SU-DHL-6 (cell line): ENCODE measurements around the gene ZNRF1.

Experiments
- H2AFZ ChIP-seq: fragments of 200-600 bp; sonication (generic); 2 replicates; pipeline ENCODE4 v1.6.1; 2014; ENCODE audit warnings: low read depth, mild to moderate bottlenecking, moderate library complexity, mixed read lengths, antibody characterized with exemption, low read length; ENCODE audit not compliant: severe bottlenecking
- H3F3A ChIP-seq: fragments of 200-600 bp; shearing (Covaris generic); 2 replicates; pipeline ENCODE4 v1.6.0; 2016; ENCODE audit warnings: antibody characterized with exemption, mild to moderate bottlenecking; ENCODE audit not compliant: insufficient read depth
- H3K27ac ChIP-seq: fragments of 200-600 bp; sonication (generic); 2 replicates; pipeline ENCODE4 v1.5.1; 2016; ENCODE audit warnings: low read depth, mild to moderate bottlenecking, low read length, moderate library complexity, mixed read lengths
- H3K27me3 ChIP-seq: fragments of 200-600 bp; sonication (generic), shearing (Covaris generic); 2 replicates; pipeline ENCODE4 v1.6.0; 2014; ENCODE audit warnings: mild to moderate bottlenecking, low read length
- H3K36me3 ChIP-seq: fragments of 200-600 bp; sonication (generic); 2 replicates; pipeline ENCODE4 v1.6.1; 2014; ENCODE audit warnings: mild to moderate bottlenecking, low read length, mixed read lengths
- H3K4me2 ChIP-seq: fragments of 300-600, 200-600 bp; shearing (Covaris generic), sonication (generic); 2 replicates; pipeline ENCODE4 v1.6.0; 2014; ENCODE audit warnings: low read length, low read depth, mild to moderate bottlenecking; ENCODE audit not compliant: poor library complexity, severe bottlenecking
- H3K4me3 ChIP-seq: fragments of 200-600 bp; sonication (generic); 2 replicates; pipeline ENCODE4 v1.5.1; 2014; ENCODE audit warnings: antibody characterized with exemption, low read length, mild to moderate bottlenecking, mixed read lengths; ENCODE audit not compliant: insufficient read depth, poor library complexity, severe bottlenecking
- H3K79me2 ChIP-seq: fragments of 200-600 bp; sonication (generic); 2 replicates; pipeline ENCODE4 v1.6.1; 2014; ENCODE audit warnings: mild to moderate bottlenecking, low read length, moderate library complexity; ENCODE audit not compliant: insufficient read depth
- H3K9ac ChIP-seq: fragments of 200-600 bp; sonication (generic); 2 replicates; pipeline ENCODE4 v1.7.0; 2014; ENCODE audit warnings: mild to moderate bottlenecking, low read length
- H3K9me2 ChIP-seq: fragments of 200-600 bp; sonication (generic); replicated peaks from 2 replicates; pipeline ENCODE4 v1.6.1; 2014; ENCODE audit warnings: low read length; ENCODE audit not compliant: insufficient read depth
- H3K9me3 ChIP-seq: fragments of 200-600 bp; sonication (generic); 2 replicates; pipeline ENCODE4 v1.6.1; 2014; ENCODE audit warnings: low read length, mixed read lengths; ENCODE audit not compliant: insufficient read depth
- H4K20me1 ChIP-seq: fragments of 200-600 bp; sonication (generic); 2 replicates; pipeline ENCODE4 v1.6.1; 2014; ENCODE audit warnings: low read depth, mild to moderate bottlenecking, antibody characterized with exemption, low read length, moderate library complexity, mixed read lengths
- CTCF ChIP-seq: fragments of 200-600 bp; sonication (generic); IDR thresholded peaks from one replicate; pipeline ENCODE4 v1.5.1; 2017; ENCODE audit warnings: antibody characterized with exemption, mild to moderate bottlenecking, low read length, moderate library complexity; ENCODE audit not compliant: insufficient read depth, poor library complexity, severe bottlenecking
- EZH2phosphoT487 ChIP-seq: fragments of 200-600 bp; sonication (generic), shearing (Covaris generic); conservative IDR thresholded peaks from 2 replicates; pipeline ENCODE4 v1.6.1; 2018; ENCODE audit warnings: mild to moderate bottlenecking, antibody characterized with exemption, low read length, moderate library complexity, mixed read lengths

Gene ZNRF1

GRCh38 chr16:75071621-75072020 is 72.8 kb downstream of the ZNRF1 start:
- H3F3A ChIP-seq = peaks cover 11% of the 10 kb centered on the region
- H3K9ac ChIP-seq = no peak overlapping the region
- no peaks in the 10 kb centered on the region for H4K20me1 ChIP-seq
- H3K27me3 ChIP-seq = no peaks in the 10 kb centered on the region
- no peaks in the 10 kb centered on the region for H3K36me3 ChIP-seq
- TF ChIP-seq EZH2phosphoT487 = no peak
- no peak for TF ChIP-seq CTCF
- no peak overlapping the region for H2AFZ ChIP-seq
- H3K9me2 ChIP-seq = no peaks in the 10 kb centered on the region
- H3K79me2 ChIP-seq = no peaks in the 10 kb centered on the region; the same call in 1 of the 2 replicates
- no peaks in the 10 kb centered on the region for H3K9me3 ChIP-seq
- no peak overlapping the region for H3K4me3 ChIP-seq
- no peak overlapping the region for H3K27ac ChIP-seq
- no peak overlapping the region for H3K4me2 ChIP-seq

GRCh38 chr16:75072239-75072947 is 73.6 kb downstream of the ZNRF1 start:
- no peak overlapping the region for H3K9ac ChIP-seq
- no peaks in the 10 kb centered on the region; the same call in 1 of the 2 replicates for H3K79me2 ChIP-seq
- H3K9me2 ChIP-seq = no peaks in the 10 kb centered on the region
- no peak for TF ChIP-seq EZH2phosphoT487
- no peak for TF ChIP-seq CTCF
- H3K27ac ChIP-seq = no peak overlapping the region
- no peaks in the 10 kb centered on the region for H3K9me3 ChIP-seq
- H3K4me3 ChIP-seq = no peak overlapping the region
- no peak overlapping the region for H2AFZ ChIP-seq
- peaks cover 11% of the 10 kb centered on the region for H3F3A ChIP-seq
- no peak overlapping the region for H3K4me2 ChIP-seq
- H3K27me3 ChIP-seq = no peaks in the 10 kb centered on the region
- H3K36me3 ChIP-seq = no peaks in the 10 kb centered on the region
- no peaks in the 10 kb centered on the region for H4K20me1 ChIP-seq

- H3K27ac ChIP-seq = no peak overlapping the region
- H3K27me3 ChIP-seq = no peaks in the 10 kb centered on the region
- H3K4me2 ChIP-seq = no peak overlapping the region
- no peaks in the 10 kb centered on the region for H3K9me2 ChIP-seq
- no peak for TF ChIP-seq EZH2phosphoT487
- TF ChIP-seq CTCF = no peak
- no peaks in the 10 kb centered on the region for H3K36me3 ChIP-seq
- H2AFZ ChIP-seq = no peak overlapping the region
- no peak overlapping the region for H3K4me3 ChIP-seq
- H4K20me1 ChIP-seq = no peaks in the 10 kb centered on the region
- H3K79me2 ChIP-seq = no peaks in the 10 kb centered on the region; the same call in 1 of the 2 replicates
- no peak overlapping the region for H3K9ac ChIP-seq
- H3F3A ChIP-seq = peaks cover 11% of the 10 kb centered on the region
- H3K9me3 ChIP-seq = no peaks in the 10 kb centered on the region
Measured at GRCh38 chr16:75073545-75074303, 74.9 kb downstream of the ZNRF1 start.
